A673 (cell line): ENCODE measurements around the gene P2RY2.

Experiments
- CTCF ChIP-seq: fragments of 300-800, 200-600 bp; sonication (generic); conservative IDR thresholded peaks from 2 replicates; pipeline ENCODE4 v1.5.1; 2017; ENCODE audit warnings: low read depth, mild to moderate bottlenecking, antibody characterized with exemption, low read length, moderate library complexity, mixed read lengths
- EZH2 ChIP-seq: fragments of 200-600 bp; sonication (generic); IDR thresholded peaks from 2 replicates; pipeline ENCODE4 v1.6.1; 2017; ENCODE audit warnings: borderline replicate concordance, low read depth, mild to moderate bottlenecking, mixed read lengths, antibody characterized with exemption, low read length; ENCODE audit not compliant: poor library complexity, severe bottlenecking

- TF ChIP-seq EZH2, result no peak
- no peak for TF ChIP-seq CTCF
These were observed 22.2 kb downstream of the P2RY2 start for GRCh38 chr11:73240190-73240781.
